Gastrocnemius medialis (tissue), 4 donors: ENCODE results near the gene MLX. TPM values are rescaled to one million over a fixed set of nuclear protein-coding genes. Genes with fewer than 3 reads are reported as not detected.

Experiments
- ATAC-seq, 2 donors: fragments of 150-250 bp; one replicate each; pipeline ENCODE4 v1.9.1; 2016
- DNase-seq, 2 donors: peaks; one replicate each; pipeline ENCODE4 v3.0.0-alpha.2; 2019
- H3K27ac ChIP-seq, 4 donors: fragments of 200-600 bp; sonication (generic); 1 replicate in 1 of 4; 2 replicates in 3 of 4; pipeline ENCODE4 v1.5.1; 2016 to 2018; ENCODE audit warnings: mild to moderate bottlenecking in 2 of 4, moderate library complexity in 1 of 4
- H3K27me3 ChIP-seq, 3 donors: fragments of 200-600 bp; sonication (generic) in 2 of 3; 1 replicate in 1 of 3; 2 replicates in 2 of 3; pipeline versions ENCODE4 v1.5.1 to v1.6.0; 2016 to 2019; ENCODE audit warnings: mild to moderate bottlenecking in 1 of 3, moderate library complexity in 1 of 3
- H3K36me3 ChIP-seq, 2 donors: fragments of 200-600 bp; sonication (generic) in 1 of 2; one replicate each; pipeline ENCODE4 v1.5.1; 2017 to 2018
- H3K4me1 ChIP-seq, 2 donors: fragments of 200-600 bp; sonication (generic) in 1 of 2; one replicate each; pipeline ENCODE4 v1.5.1; 2016 to 2017; ENCODE audit warnings: mild to moderate bottlenecking in 2 of 2
- H3K4me3 ChIP-seq, 4 donors: fragments of 200-600 bp; sonication (generic) in 3 of 4; 1 replicate in 1 of 4; 2 replicates in 3 of 4; pipeline ENCODE4 v1.5.1; 2016 to 2019; ENCODE audit warnings: mild to moderate bottlenecking in 2 of 4
- H3K9me3 ChIP-seq, 3 donors: fragments of 200-600 bp; sonication (generic) in 2 of 3; 1 replicate in 1 of 3; 2 replicates in 2 of 3; pipeline ENCODE4 v1.5.1; 2016 to 2019
- CTCF ChIP-seq, 5 experiments: fragments of 450-650 bp in 3 of 5; fragments of 200-600 bp in 2 of 5; sonication (generic) in 2 of 5; IDR thresholded peaks in 4 of 5; conservative IDR thresholded peaks in 1 of 5; 1 replicate in 4 of 5; 2 replicates in 1 of 5; pipeline ENCODE4 v1.5.1; 2016 to 2019; ENCODE audit warnings: antibody characterized with exemption in 5 of 5, mild to moderate bottlenecking in 3 of 5, moderate library complexity in 3 of 5
- POLR2A ChIP-seq, 2 donors: fragments of 450-650 bp; IDR thresholded peaks; one replicate each; pipeline ENCODE4 v1.6.1; 2017; ENCODE audit warnings: antibody characterized with exemption in 2 of 2, mild to moderate bottlenecking in 2 of 2, moderate library complexity in 2 of 2
- in situ Hi-C, 4 donors: fragments of 200-750 bp; cut with MboI; loops; one replicate each; pipeline versions ENCODE4 v1.15.0 to v1.8.0; 2017; ENCODE audit warnings: low sequenced_read_pairs in 4 of 4
- intact Hi-C: fragments of 100-400 bp; cut with DNase I; formaldehyde crosslinking; loops from one replicate; pipeline ENCODE4 v1.15.1; 2023; ENCODE audit warnings: low total_unique reads
- total RNA-seq, 4 donors: library from RNA; depleted of rRNA; stranded (reverse); fragments of >200 nt; gene quantifications; one replicate each; pipeline versions ENCODE4 v1.1.0 to v1.2.3, GENCODE V29; 2016

MLX gene
- total RNA-seq, 4 donors from 2014 or later: 49.7 to 81.9 (median 53.8) TPM

- Histone ChIP-seq H3K4me1 (peaks cover 6 to 20% of the 10 kb centered on the region in 2 donors), H3K36me3 (peaks cover 0 to 18% of the 10 kb centered on the region in 2 donors), H3K27me3 (no peaks in the 10 kb centered on the region), H3K4me3 (peak overlapping the region; percentile 47 to 63 (median 55)), H3K27ac (peak overlapping the region; percentile 77 to 95 (median 92)), H3K9me3 (no peaks in the 10 kb centered on the region)
- peak in 1 of 2 donors; percentile 4 for ATAC-seq
- in situ Hi-C loops: no loop called here
- no peak for DNase-seq
- intact Hi-C loops: loop anchor here (2.0 kb wide), 1 partner anchor 19 kb away; no protein-coding TSS in a partner anchor
- TF ChIP-seq POLR2A (IDR thresholded peaks at IDR 0.05): no peak
- no peak for TF ChIP-seq CTCF (IDR thresholded peaks at IDR 0.05 in 4 of 5, conservative IDR thresholded peaks at IDR 0.05 in 1 of 5)
Measured at GRCh38 chr17:42535155-42536047, 31.5 kb upstream of the MLX start.

GRCh38 chr17:42536048-42536371 is 30.9 kb upstream of the MLX start, which contains the start of gene NAGLU:
Gene NAGLU (plus strand): TSS chr17:42536241. CDS start chr17:42536273, 32 bp downstream.
- Histone ChIP-seq H3K9me3 (no peaks in the 10 kb centered on the region), H3K4me3 (peak within 1 kb of the TSS; percentile 59 to 77 (median 61)), H3K4me1 (peaks cover 6 to 20% of the 10 kb centered on the region in 2 donors), H3K27ac (peak within 1 kb of the TSS; percentile 77 to 95 (median 92)), H3K27me3 (no peaks in the 10 kb centered on the region), H3K36me3 (peaks cover 0 to 19% of the 10 kb centered on the region in 2 donors)
- DNase-seq: peak; percentile 95 to 97
- peak; percentile 85 to 89 for ATAC-seq
- intact Hi-C loops (loop anchor here (2.0 kb wide), 1 partner anchor 19 kb away; no protein-coding TSS in a partner anchor), in situ Hi-C loops (no loop called here)
- TF ChIP-seq CTCF (IDR thresholded peaks at IDR 0.05 in 4 of 5, conservative IDR thresholded peaks at IDR 0.05 in 1 of 5) (no peak), POLR2A (IDR thresholded peaks at IDR 0.05) (peak; percentile 92 to 96)

- H3K4me3 ChIP-seq: peak overlapping the region; percentile 59 to 77 (median 61)
- H3K9me3 ChIP-seq: no peaks in the 10 kb centered on the region
- H3K4me1 ChIP-seq: peaks cover 6 to 20% of the 10 kb centered on the region in 2 donors
- no peaks in the 10 kb centered on the region for H3K27me3 ChIP-seq
- peak overlapping the region; percentile 77 to 95 (median 92) for H3K27ac ChIP-seq
- in situ Hi-C loops (no loop called here), intact Hi-C loops (loop anchor here (2.0 kb wide), 1 partner anchor 18 kb away; no protein-coding TSS in a partner anchor)
- H3K36me3 ChIP-seq: peaks cover 0 to 23% of the 10 kb centered on the region in 2 donors
- ATAC-seq (peak; percentile 75 to 79), DNase-seq (peak; percentile 85 to 87)
- TF ChIP-seq CTCF (IDR thresholded peaks at IDR 0.05 in 4 of 5, conservative IDR thresholded peaks at IDR 0.05 in 1 of 5) (peak in 1 of 5 experiments; percentile 34), POLR2A (IDR thresholded peaks at IDR 0.05) (peak; percentile 44 to 64)
Measured at GRCh38 chr17:42536372-42537155, 30.3 kb upstream of the MLX start.

GRCh38 chr17:42537156-42537805 is 29.6 kb upstream of the MLX start:
- in situ Hi-C loops: no loop called here
- peaks cover 6 to 20% of the 10 kb centered on the region in 2 donors for H3K4me1 ChIP-seq
- ATAC-seq: no peak
- no peaks in the 10 kb centered on the region for H3K27me3 ChIP-seq
- H3K36me3 ChIP-seq: peaks cover 0 to 28% of the 10 kb centered on the region in 2 donors
- H3K4me3 ChIP-seq: peak overlapping the region; percentile 59 to 77 (median 61)
- no peaks in the 10 kb centered on the region for H3K9me3 ChIP-seq
- no peak for DNase-seq
- TF ChIP-seq POLR2A (IDR thresholded peaks at IDR 0.05): no peak
- H3K27ac ChIP-seq: peak overlapping the region; percentile 77 to 95 (median 92)
- intact Hi-C loops: loop anchor here (2.0 kb wide), 1 partner anchor 18 kb away; no protein-coding TSS in a partner anchor
